Measurements from ENCODE around the gene WDSUB1. TPM values are rescaled to one million over a fixed set of nuclear protein-coding genes. Genes with fewer than 3 reads are reported as not detected.

Gene WDSUB1
- total and polyA plus RNA-seq, 5 donors, result 6.1 to 10.4 (median 9.5) TPM

DNA sequence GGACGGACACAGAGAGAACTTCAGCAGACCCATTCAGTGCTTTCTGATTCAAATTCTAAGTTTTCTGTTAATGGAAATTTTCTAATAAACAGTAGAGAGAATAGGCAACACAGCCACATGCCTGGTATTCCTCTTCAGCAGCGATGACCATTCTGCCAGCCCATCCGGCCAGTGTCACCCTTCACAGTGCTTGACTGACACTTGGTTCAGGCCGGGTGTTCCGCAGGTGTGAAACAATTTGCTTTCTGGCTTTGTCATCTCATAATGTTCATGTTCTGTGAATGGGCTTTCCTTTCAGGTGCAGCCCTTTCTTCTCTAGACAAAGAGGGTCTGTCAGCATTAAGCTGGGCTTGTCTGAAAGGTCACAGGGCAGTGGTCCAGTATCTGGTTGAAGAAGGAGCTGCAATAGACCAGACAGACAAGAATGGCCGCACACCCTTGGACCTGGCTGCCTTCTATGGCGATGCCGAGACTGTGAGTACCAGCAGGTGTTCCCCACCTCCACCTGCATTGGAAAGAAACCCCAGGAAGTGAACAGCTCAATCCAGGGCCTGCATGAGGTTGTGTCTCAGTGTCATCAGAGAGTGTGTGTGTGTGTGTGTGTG is 67.0 kb downstream of the WDSUB1 start:
- Histone ChIP-seq H3K27me3 (ENCODE audit: control insufficient read depth, insufficient read depth) (no peaks in the 10 kb centered on the region), H3K4me3 (ENCODE audit: low read length) (no peak overlapping the region), H3K9me3 (ENCODE audit: control insufficient read depth, low read length) (no peaks in the 10 kb centered on the region), H3K4me1 (ENCODE audit: control insufficient read depth, insufficient read depth, low read length) (peaks cover 7% of the 10 kb centered on the region), H3K27ac (ENCODE audit: low read length) (no peak overlapping the region)
- intact Hi-C loops (cut with DNase I), result no loop called here
- no peak for ATAC-seq
- no peak for DNase-seq
- 96% methylated on average over 8 of the region's 8 CpGs for WGBS

DNA sequence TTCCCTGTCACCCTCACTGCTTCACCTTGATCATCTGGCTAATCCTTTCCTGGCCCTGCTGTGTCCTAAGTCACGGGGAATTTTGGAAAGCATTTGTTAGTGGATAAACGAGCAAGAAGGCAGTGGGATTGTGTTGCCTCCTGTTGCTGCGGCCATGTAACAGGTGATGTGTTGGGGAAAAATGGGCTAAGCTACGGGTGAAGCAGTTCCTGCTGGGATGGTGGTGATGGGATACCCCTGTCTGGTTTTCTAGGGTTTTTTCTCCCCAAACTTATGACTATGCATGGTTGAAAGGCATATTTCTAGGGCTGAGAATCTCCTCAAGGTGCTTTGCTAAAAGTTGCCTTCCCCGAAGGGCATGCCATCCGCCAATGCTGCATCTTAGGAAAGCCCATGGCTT is 68.1 kb downstream of the WDSUB1 start:
- 91% methylated on average over 6 of the region's 6 CpGs for WGBS
- Histone ChIP-seq H3K27me3 (ENCODE audit: control insufficient read depth, insufficient read depth) (no peaks in the 10 kb centered on the region), H3K4me1 (ENCODE audit: control insufficient read depth, insufficient read depth, low read length) (peaks cover 8% of the 10 kb centered on the region), H3K27ac (ENCODE audit: low read length) (no peak overlapping the region), H3K9me3 (ENCODE audit: control insufficient read depth, low read length) (no peaks in the 10 kb centered on the region), H3K4me3 (ENCODE audit: low read length) (no peak overlapping the region)
- ATAC-seq (no peak), DNase-seq (no peak)
- intact Hi-C loops (cut with DNase I), result no loop called here

DNA sequence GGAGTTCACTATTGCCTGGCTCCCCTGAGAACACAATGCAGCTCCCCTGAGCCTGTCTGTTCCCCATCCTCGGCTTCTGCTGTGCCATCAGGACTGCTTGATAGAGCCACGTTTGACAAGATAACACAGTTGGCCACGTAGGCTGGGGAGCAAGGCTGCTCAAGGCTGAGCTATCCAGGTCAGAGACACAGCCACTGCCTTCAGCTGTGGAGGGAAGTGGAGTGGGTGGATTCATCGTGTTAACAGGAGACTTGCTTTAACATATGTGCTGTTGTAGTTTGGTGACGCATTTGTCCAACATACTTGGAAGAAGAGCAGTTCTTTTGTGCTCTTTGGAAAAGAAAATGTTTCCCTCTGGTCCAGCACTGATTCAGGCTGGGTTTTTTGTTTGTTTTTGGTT is 68.8 kb downstream of the WDSUB1 start:
- WGBS, result 48% methylated on average over 5 of the region's 5 CpGs
- Histone ChIP-seq H3K27me3 (ENCODE audit: control insufficient read depth, insufficient read depth) (no peaks in the 10 kb centered on the region), H3K4me3 (ENCODE audit: low read length) (no peak overlapping the region), H3K4me1 (ENCODE audit: control insufficient read depth, insufficient read depth, low read length) (peaks cover 8% of the 10 kb centered on the region), H3K27ac (ENCODE audit: low read length) (no peak overlapping the region), H3K9me3 (ENCODE audit: control insufficient read depth, low read length) (no peaks in the 10 kb centered on the region)
- ATAC-seq (no peak), DNase-seq (no peak)
- intact Hi-C loops (cut with DNase I), result no loop called here

DNA sequence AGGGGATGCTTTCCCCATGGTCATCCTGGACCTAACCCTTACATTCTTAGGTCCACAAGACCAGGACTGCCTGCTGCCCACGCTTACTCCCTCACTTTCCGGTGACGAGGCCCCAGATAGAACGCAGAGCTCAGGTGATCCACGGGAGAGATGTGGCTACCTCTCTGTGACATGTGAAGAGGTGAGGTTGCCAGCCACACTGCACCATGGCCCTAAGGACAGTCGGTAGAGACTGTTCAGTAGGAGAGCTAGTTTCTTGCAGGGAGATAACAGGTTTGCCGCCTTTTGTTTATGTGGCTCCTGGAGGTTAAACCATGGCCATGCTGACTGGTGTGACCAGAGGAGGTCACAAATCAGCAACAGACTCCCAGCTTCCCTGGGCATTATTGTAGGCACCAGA is 71.4 kb downstream of the WDSUB1 start:
- Histone ChIP-seq H3K4me3 (ENCODE audit: low read length) (no peak overlapping the region), H3K9me3 (ENCODE audit: control insufficient read depth, low read length) (no peaks in the 10 kb centered on the region), H3K4me1 (ENCODE audit: control insufficient read depth, insufficient read depth, low read length) (peaks cover 13% of the 10 kb centered on the region), H3K27ac (ENCODE audit: low read length) (no peak overlapping the region), H3K27me3 (ENCODE audit: control insufficient read depth, insufficient read depth) (no peaks in the 10 kb centered on the region)
- ATAC-seq (no peak), DNase-seq (no peak)
- intact Hi-C loops (cut with DNase I), result no loop called here
- 94% methylated on average over 7 of the region's 7 CpGs for WGBS

DNA sequence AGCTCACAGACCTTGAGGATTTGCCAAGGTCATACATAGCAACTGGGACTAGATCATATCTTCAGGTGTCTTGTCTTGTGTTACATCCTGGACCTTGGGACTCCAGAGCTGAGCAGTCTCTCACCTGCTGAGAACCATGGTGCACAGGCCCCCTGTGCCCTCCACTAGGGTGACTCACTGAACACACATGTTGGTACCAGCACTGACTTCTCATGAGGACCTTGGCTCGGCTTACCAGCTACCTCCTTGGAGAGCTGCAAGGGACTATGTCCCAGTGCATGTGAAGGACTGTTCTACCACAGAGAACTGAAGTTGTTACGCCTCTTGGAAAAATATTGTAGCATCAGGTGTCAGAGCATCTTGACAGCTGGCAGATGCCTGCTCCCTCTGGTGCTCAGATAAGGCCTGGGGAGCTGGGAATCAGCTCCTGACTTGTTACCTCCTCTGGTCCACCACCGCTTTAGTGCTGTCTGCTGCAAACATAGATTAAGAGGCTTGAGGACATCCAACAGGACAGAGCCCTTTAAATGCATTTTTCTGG is 72.1 kb downstream of the WDSUB1 start:
- intact Hi-C loops (cut with DNase I), result no loop called here
- ATAC-seq (peak in 1 of 2 donors; percentile 36), DNase-seq (no peak)
- H3K27ac ChIP-seq (ENCODE audit: low read length), result no peak overlapping the region
- H3K4me1 ChIP-seq (ENCODE audit: control insufficient read depth, insufficient read depth, low read length), result peaks cover 16% of the 10 kb centered on the region
- no peaks in the 10 kb centered on the region for H3K9me3 ChIP-seq (ENCODE audit: control insufficient read depth, low read length)
- 68% methylated on average over 3 of the region's 3 CpGs for WGBS
- H3K27me3 ChIP-seq (ENCODE audit: control insufficient read depth, insufficient read depth), result no peaks in the 10 kb centered on the region
- no peak overlapping the region for H3K4me3 ChIP-seq (ENCODE audit: low read length)

DNA sequence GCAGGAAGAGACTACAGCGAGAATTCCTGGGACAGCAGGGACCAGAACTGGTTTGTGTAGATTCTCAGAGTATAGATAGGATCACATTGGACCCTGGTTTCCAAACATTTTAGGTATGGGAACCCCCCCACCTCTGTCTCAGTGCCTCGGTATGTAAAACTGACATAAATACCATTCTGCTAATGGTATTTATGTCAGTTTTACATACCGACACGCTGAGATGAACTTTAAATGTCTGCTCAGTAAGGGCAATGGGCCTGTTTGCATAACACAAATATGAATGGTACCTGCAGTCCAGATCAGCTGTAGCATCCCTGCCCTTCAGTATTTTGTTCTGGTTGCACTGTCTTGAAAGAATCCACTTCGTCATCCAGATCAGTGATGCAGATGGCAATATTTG is 73.2 kb downstream of the WDSUB1 start:
- intact Hi-C loops (cut with DNase I), result no loop called here
- no peak overlapping the region for H3K4me3 ChIP-seq (ENCODE audit: low read length)
- H3K27ac ChIP-seq (ENCODE audit: low read length), result no peak overlapping the region
- H3K27me3 ChIP-seq (ENCODE audit: control insufficient read depth, insufficient read depth), result no peaks in the 10 kb centered on the region
- WGBS, result 92% methylated on average over 5 of the region's 5 CpGs
- no peak for DNase-seq
- ATAC-seq, result no peak
- no peaks in the 10 kb centered on the region for H3K9me3 ChIP-seq (ENCODE audit: control insufficient read depth, low read length)
- H3K4me1 ChIP-seq (ENCODE audit: control insufficient read depth, insufficient read depth, low read length), result peaks cover 18% of the 10 kb centered on the region

DNA sequence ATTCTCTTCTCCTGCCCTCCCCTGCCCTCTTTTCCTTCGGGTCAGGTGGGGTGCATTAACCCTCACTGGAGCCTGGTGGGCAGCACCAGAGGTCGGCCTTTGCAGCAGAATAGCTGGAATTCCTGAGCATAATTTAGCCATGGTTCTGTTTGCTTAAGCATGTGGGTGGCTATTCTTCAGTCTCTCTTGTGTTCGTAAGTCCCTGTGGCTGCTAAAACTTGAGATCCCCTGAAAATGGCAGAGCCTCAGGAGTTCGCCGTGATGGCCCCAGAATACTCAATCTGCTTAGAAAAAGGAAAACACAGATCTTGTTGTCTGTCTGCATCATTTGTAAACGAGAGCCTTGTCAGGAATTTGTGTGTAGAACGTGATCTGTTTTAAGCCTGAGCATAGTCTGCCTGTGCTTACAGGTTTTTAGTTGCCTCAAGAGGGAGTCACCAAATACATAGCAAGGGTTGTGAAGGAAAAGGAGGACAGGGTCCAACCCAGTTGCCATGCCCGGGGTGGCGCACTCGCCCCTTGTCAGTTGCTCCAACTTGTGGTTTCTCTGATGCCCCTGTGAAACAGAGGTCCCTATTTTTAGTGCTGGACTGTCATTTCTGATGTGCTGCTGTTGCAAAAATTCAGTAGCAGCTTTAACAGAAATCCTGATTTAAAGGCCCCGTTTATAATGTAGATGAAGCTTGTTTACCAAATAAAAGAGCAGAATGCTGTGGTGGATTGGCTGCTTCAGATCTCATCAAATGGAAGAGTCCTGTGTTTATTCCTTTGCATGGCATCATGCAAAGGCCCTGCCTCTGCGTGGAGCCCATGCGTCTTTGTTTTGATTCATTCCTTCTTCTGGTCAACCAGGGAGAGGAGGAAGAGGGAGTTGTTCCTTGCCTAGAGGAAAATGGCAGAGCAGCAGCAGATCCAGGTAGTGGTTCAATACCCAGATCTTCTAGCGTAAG is 74.8 kb downstream of the WDSUB1 start:
- Histone ChIP-seq H3K9me3 (ENCODE audit: control insufficient read depth, low read length) (no peaks in the 10 kb centered on the region), H3K4me3 (ENCODE audit: low read length) (no peak overlapping the region), H3K27me3 (ENCODE audit: control insufficient read depth, insufficient read depth) (no peaks in the 10 kb centered on the region), H3K27ac (ENCODE audit: low read length) (no peak overlapping the region), H3K4me1 (ENCODE audit: control insufficient read depth, insufficient read depth, low read length) (peaks cover 18% of the 10 kb centered on the region)
- intact Hi-C loops (cut with DNase I), result no loop called here
- DNase-seq, result no peak
- 75% methylated on average over 14 of the region's 14 CpGs for WGBS
- ATAC-seq, result no peak

DNA sequence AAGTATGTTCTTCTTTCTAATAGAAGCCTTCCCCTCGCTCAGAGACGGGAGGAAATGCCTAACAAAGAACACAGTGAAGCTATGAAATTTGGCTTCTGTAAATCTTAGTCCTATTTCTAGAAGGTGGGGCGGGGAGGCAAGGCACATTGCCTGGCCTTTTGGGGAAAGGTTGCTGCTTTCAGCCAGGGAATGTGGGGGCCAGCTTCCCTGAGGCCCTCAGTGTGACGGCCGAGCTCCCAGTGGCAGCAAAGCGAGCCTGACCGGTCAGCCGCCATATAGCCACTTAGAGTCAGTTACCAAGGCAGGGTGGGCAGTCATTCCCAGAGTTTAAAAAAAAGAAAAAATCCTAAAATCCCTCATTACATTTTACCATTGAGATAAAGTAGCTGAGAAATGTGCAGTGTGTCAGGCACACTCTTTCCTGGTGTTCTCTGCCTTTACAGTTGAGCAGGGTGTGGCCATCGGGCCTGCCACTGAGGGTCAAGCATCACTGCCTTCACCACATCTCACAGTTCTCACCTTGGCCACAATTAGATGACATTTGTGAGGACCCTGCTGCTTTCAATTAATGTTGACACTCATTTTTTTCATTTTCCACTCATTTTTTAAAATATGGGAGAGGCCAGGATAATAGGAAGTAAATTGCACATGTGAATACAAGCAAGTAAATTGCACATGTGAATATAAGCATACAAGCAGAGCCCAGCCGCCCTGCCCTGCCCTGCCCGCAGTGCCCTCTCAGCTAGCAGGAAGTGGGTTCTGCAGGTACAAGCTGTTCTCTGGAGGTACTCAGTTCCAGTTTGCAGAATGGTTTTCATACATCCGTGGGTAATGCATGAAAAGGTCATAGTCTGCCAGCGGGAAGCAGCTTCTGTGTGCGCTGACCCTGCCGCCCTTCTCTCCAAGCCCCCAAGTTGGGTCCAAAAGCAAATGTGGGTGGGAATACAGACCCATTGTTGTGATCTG is 76.9 kb downstream of the WDSUB1 start:
- peak in 1 of 3 donors; percentile 68 for DNase-seq
- intact Hi-C loops (cut with DNase I), result no loop called here
- Histone ChIP-seq H3K4me1 (ENCODE audit: control insufficient read depth, insufficient read depth, low read length) (peaks cover 14% of the 10 kb centered on the region), H3K27ac (ENCODE audit: low read length) (no peak overlapping the region), H3K9me3 (ENCODE audit: control insufficient read depth, low read length) (no peaks in the 10 kb centered on the region), H3K4me3 (ENCODE audit: low read length) (no peak overlapping the region), H3K27me3 (ENCODE audit: control insufficient read depth, insufficient read depth) (no peaks in the 10 kb centered on the region)
- ATAC-seq, result peak in 1 of 2 donors; percentile 14
- 79% methylated on average over 15 of the region's 15 CpGs for WGBS

DNA sequence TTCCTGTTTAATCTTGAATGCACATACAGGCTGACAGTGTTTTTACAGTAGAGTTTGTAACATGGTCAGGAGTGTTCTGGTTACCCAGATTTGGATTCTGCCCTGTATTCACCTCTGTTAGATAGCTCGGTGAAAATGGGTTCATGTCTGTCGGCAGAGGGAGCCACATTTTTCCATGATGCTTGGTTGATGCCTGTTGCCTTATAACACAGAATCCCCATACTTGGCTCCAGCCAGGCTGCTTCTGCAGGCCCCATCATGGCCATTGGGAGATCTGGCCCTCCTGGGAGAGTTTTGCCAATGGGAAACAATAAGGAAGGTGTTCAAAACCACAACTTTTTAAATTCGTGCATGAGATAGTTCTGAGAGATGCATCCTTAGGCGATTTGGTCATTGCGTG is 78.1 kb downstream of the WDSUB1 start:
- ATAC-seq, result no peak
- DNase-seq, result no peak
- 87% methylated on average over 5 of the region's 5 CpGs for WGBS
- Histone ChIP-seq H3K9me3 (ENCODE audit: control insufficient read depth, low read length) (no peaks in the 10 kb centered on the region), H3K4me3 (ENCODE audit: low read length) (no peak overlapping the region), H3K4me1 (ENCODE audit: control insufficient read depth, insufficient read depth, low read length) (peaks cover 10% of the 10 kb centered on the region), H3K27ac (ENCODE audit: low read length) (peak overlapping the region; percentile 17), H3K27me3 (ENCODE audit: control insufficient read depth, insufficient read depth) (no peaks in the 10 kb centered on the region)
- intact Hi-C loops (cut with DNase I), result no loop called here

DNA sequence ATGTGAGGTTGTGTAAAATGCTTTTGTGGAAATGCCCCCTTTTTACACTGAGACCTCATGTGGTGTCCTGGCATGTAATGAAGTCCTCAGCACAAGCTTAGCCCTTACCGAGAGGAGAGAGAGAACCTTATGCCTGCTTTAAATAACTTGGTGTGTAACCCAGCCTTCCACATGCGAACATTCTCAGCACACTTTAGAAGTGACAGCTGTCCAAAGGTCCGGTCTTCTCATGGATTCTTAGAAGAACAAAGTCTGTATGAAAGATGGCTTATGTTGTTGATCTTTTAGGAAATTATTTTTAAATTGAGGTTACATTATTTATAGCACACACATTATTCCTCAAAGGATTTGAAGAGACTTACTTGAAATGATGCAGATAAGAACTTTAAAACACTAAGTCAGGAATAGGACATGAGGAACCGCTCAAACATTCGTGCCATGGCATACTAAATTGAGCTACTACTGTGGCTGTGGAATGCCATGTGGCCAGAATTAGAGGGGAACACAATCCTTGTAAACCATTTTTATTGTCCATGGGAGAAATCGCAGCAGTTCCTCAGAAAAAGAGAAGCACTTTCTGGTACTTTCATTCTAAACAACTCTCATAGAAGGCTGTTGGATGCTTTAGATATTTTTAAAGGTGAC is 79.6 kb downstream of the WDSUB1 start:
- no peak for DNase-seq
- Histone ChIP-seq H3K27me3 (ENCODE audit: control insufficient read depth, insufficient read depth) (no peaks in the 10 kb centered on the region), H3K9me3 (ENCODE audit: control insufficient read depth, low read length) (no peaks in the 10 kb centered on the region), H3K4me3 (ENCODE audit: low read length) (no peak overlapping the region), H3K27ac (ENCODE audit: low read length) (peak overlapping the region; percentile 39), H3K4me1 (ENCODE audit: control insufficient read depth, insufficient read depth, low read length) (peaks cover 5% of the 10 kb centered on the region)
- WGBS, result 69% methylated on average over 6 of the region's 6 CpGs
- intact Hi-C loops (cut with DNase I), result no loop called here
- ATAC-seq, result peak in 1 of 2 donors; percentile 45

Measured in right cardiac atrium (tissue), 5 donors.